ENCODE data around the gene SLC4A4. TPM values are rescaled to one million over a fixed set of nuclear protein-coding genes. Genes with fewer than 3 reads are reported as not detected.

Gene SLC4A4
- total and polyA plus RNA-seq, 2 of the 8 experiments (the other 6 are each of a cell fraction or from before 2014, with no cell fraction given) = 0.67 to 2.8 TPM

- TF ChIP-seq GTF2F1 (IDR thresholded peaks at IDR 0.05; ENCODE audit: borderline replicate concordance, low read depth, low read length) (no peak), JUND (IDR thresholded peaks at IDR 0.05; ENCODE audit: low read length) (no peak), RBBP5 (IDR thresholded peaks at IDR 0.05; ENCODE audit: borderline replicate concordance, low read depth, low read length) (no peak), CBX8 (IDR thresholded peaks at IDR 0.05; ENCODE audit: borderline replicate concordance, low read depth, low read length) (no peak), BRCA1 (IDR thresholded peaks at IDR 0.05; ENCODE audit: low read depth, low read length) (no peak), SIX5 (IDR thresholded peaks at IDR 0.05; ENCODE audit: low read depth, low read length) (no peak)
These were observed 129.4 kb downstream of the SLC4A4 start (continued) for GRCh38 chr4:71468116-71468710.

All from H1 (cell line).